CD4-positive, alpha-beta T cell treated with Interleukin-6 for 4 hours (primary cell): ENCODE measurements around the gene DCLRE1C.
A peak's percentile ranks its signal among the peaks of the same experiment; 100 is the strongest.
"Not testable (repeated sequence)": the region's sequence is repeated elsewhere in the genome, so short reads cannot be mapped to it uniquely, and the experiment has no call there.

Experiments
- DNase-seq: peaks from one replicate; pipeline ENCODE4 v3.0.0-alpha.2; 2020; ENCODE audit warnings: mixed read lengths

The DCLRE1C gene

GRCh38 chr10:14879124-14879927, 74.6 kb downstream of the DCLRE1C start:
- peak; percentile 35 for DNase-seq

GRCh38 chr10:14878266-14879123, 75.4 kb downstream of the DCLRE1C start, which contains the start of gene SUV39H2:
TSS of gene SUV39H2 (plus strand) at chr10:14878866. CDS start at chr10:14878889, 23 bp downstream.
- peak; percentile 94 for DNase-seq

- no peak for DNase-seq
Measured at GRCh38 chr10:14876764-14877163, 77.1 kb downstream of the DCLRE1C start.

- no peak for DNase-seq
Measured at GRCh38 chr10:14875941-14876340, 78.0 kb downstream of the DCLRE1C start.

GRCh38 chr10:14873090-14873760, 80.7 kb downstream of the DCLRE1C start:
- no peak for DNase-seq

GRCh38 chr10:14864871-14865270, 89.0 kb downstream of the DCLRE1C start:
- DNase-seq, result not testable (repeated sequence)

- not testable (repeated sequence) for DNase-seq
Measured at GRCh38 chr10:14864466-14864865, 89.4 kb downstream of the DCLRE1C start.

- DNase-seq, result no peak
Measured at GRCh38 chr10:14860791-14861190, 93.1 kb downstream of the DCLRE1C start.

- DNase-seq, result no peak
Measured at GRCh38 chr10:14859775-14860174, 94.1 kb downstream of the DCLRE1C start.

- DNase-seq, result no peak
Measured at GRCh38 chr10:14859043-14859442, 94.9 kb downstream of the DCLRE1C start.

- no peak for DNase-seq
Measured at GRCh38 chr10:14858338-14858960, 95.4 kb downstream of the DCLRE1C start.

- DNase-seq, result no peak
Measured at GRCh38 chr10:14855453-14855852, 98.4 kb downstream of the DCLRE1C start.

- no peak for DNase-seq
Measured at GRCh38 chr10:14852236-14852635, 101.7 kb downstream of the DCLRE1C start.
